MM.1S (cell line): ENCODE data around the gene VAV3.

ENCODE experiments used
- DNase-seq: peaks from one replicate; pipeline ENCODE4 v3.0.0-alpha.2; 2015
- H2AFZ ChIP-seq: fragments of 300-600 bp; sonication (generic); 2 replicates; pipeline ENCODE4 v1.6.0; 2016; ENCODE audit warnings: antibody characterized with exemption, low read length
- H3F3A ChIP-seq: fragments of 300-600 bp; sonication (generic); 2 replicates; pipeline ENCODE4 v1.6.1; 2016; ENCODE audit warnings: mild to moderate bottlenecking, antibody characterized with exemption, low read length, moderate library complexity, mixed read lengths; ENCODE audit not compliant: insufficient read depth
- H3K27ac ChIP-seq: fragments of 300-600 bp; sonication (generic); 2 replicates; pipeline ENCODE4 v1.5.1; 2016; ENCODE audit warnings: mild to moderate bottlenecking, low read length
- H3K27me3 ChIP-seq: fragments of 300-600 bp; sonication (generic); replicated peaks from 2 replicates; pipeline ENCODE4 v1.6.0; 2016; ENCODE audit warnings: low read length; ENCODE audit not compliant: insufficient read depth
- H3K36me3 ChIP-seq: fragments of 300-600 bp; sonication (generic); replicated peaks from 2 replicates; pipeline ENCODE4 v1.6.1; 2016; ENCODE audit warnings: mild to moderate bottlenecking, low read length, mixed read lengths; ENCODE audit not compliant: insufficient read depth
- H3K4me1 ChIP-seq: fragments of 300-600 bp; sonication (generic); 2 replicates; pipeline ENCODE4 v1.6.1; 2016; ENCODE audit warnings: low read length, mixed read lengths
- H3K4me2 ChIP-seq: fragments of 300-600 bp; sonication (generic); 2 replicates; pipeline ENCODE4 v1.6.0; 2016; ENCODE audit warnings: low read depth, low read length
- H3K4me3 ChIP-seq: fragments of 300-600 bp; sonication (generic); 2 replicates; pipeline ENCODE4 v1.5.1; 2016; ENCODE audit warnings: low read length, mixed read lengths
- H3K79me2 ChIP-seq: fragments of 300-600 bp; sonication (generic); 2 replicates; pipeline ENCODE4 v1.6.1; 2016; ENCODE audit warnings: mixed run types, low read length, mixed read lengths
- H3K9ac ChIP-seq: fragments of 300-600 bp; sonication (generic); 2 replicates; pipeline ENCODE4 v1.6.1; 2016; ENCODE audit warnings: low read length, mixed read lengths
- H3K9me2 ChIP-seq: fragments of 300-600 bp; sonication (generic); replicated peaks from 2 replicates; pipeline ENCODE4 v1.6.1; 2016; ENCODE audit warnings: mild to moderate bottlenecking, low read length, mixed read lengths; ENCODE audit not compliant: insufficient read depth
- H3K9me3 ChIP-seq: fragments of 300-600 bp; sonication (generic); replicated peaks from 2 replicates; pipeline ENCODE4 v1.6.1; 2016; ENCODE audit warnings: mild to moderate bottlenecking, low read length, mixed read lengths; ENCODE audit not compliant: insufficient read depth
- H4K20me1 ChIP-seq: fragments of 300-600 bp; sonication (generic); 2 replicates; pipeline ENCODE4 v1.6.1; 2016; ENCODE audit warnings: mild to moderate bottlenecking, low read length, moderate library complexity, mixed read lengths; ENCODE audit not compliant: insufficient read depth
- CTCF ChIP-seq: fragments of 300-600 bp; sonication (generic); IDR thresholded peaks from 2 replicates; pipeline ENCODE4 v1.5.1; 2016; ENCODE audit warnings: antibody characterized with exemption, low read length, mixed read lengths
- EZH2 ChIP-seq: fragments of 300-600 bp; sonication (generic); optimal IDR thresholded peaks from 2 replicates; pipeline ENCODE3; 2017; ENCODE audit warnings: low read depth, mild to moderate bottlenecking, antibody characterized with exemption, low read length, mixed read lengths
- EZH2phosphoT487 ChIP-seq: fragments of 300-600 bp; sonication (generic); IDR thresholded peaks from 2 replicates; pipeline ENCODE4 v1.6.1; 2018; ENCODE audit warnings: antibody characterized with exemption, low read length

Gene VAV3

GRCh38 chr1:107776900-107777663, 187.9 kb downstream of the VAV3 start:
- H3K9me3 ChIP-seq: no peaks in the 10 kb centered on the region
- no peaks in the 10 kb centered on the region for H4K20me1 ChIP-seq
- no peaks in the 10 kb centered on the region for H3F3A ChIP-seq
- peak overlapping the region; percentile 57; the same call in 1 of the 2 replicates for H3K27ac ChIP-seq
- H3K4me2 ChIP-seq: peak overlapping the region; percentile 45
- H3K79me2 ChIP-seq: no peaks in the 10 kb centered on the region
- H3K4me1 ChIP-seq: peaks cover 15% of the 10 kb centered on the region
- H3K36me3 ChIP-seq: no peaks in the 10 kb centered on the region
- peak; percentile 65 for DNase-seq
- peak overlapping the region; percentile 45; the same call in 1 of the 2 replicates for H2AFZ ChIP-seq
- no peaks in the 10 kb centered on the region for H3K27me3 ChIP-seq
- H3K4me3 ChIP-seq: no peak overlapping the region; the same call in 1 of the 2 replicates
- no peak overlapping the region for H3K9ac ChIP-seq
- no peaks in the 10 kb centered on the region for H3K9me2 ChIP-seq
- TF ChIP-seq CTCF (no peak), EZH2 (no peak), EZH2phosphoT487 (no peak)

GRCh38 chr1:107771377-107771776, 193.6 kb downstream of the VAV3 start:
- H3K27me3 ChIP-seq: no peaks in the 10 kb centered on the region
- H2AFZ ChIP-seq: no peak overlapping the region
- TF ChIP-seq CTCF (no peak), EZH2phosphoT487 (no peak), EZH2 (no peak)
- no peak overlapping the region for H3K9ac ChIP-seq
- no peaks in the 10 kb centered on the region for H3F3A ChIP-seq
- H4K20me1 ChIP-seq: no peaks in the 10 kb centered on the region
- DNase-seq: no peak
- no peak overlapping the region for H3K27ac ChIP-seq
- H3K4me2 ChIP-seq: no peak overlapping the region
- no peak overlapping the region for H3K4me3 ChIP-seq
- no peaks in the 10 kb centered on the region for H3K36me3 ChIP-seq
- H3K9me2 ChIP-seq: no peaks in the 10 kb centered on the region
- H3K79me2 ChIP-seq: no peaks in the 10 kb centered on the region
- peaks cover 1% of the 10 kb centered on the region for H3K4me1 ChIP-seq
- no peaks in the 10 kb centered on the region for H3K9me3 ChIP-seq

GRCh38 chr1:107767156-107767582, 197.8 kb downstream of the VAV3 start:
- Histone ChIP-seq H3K27ac (no peak overlapping the region), H3K4me1 (no peaks in the 10 kb centered on the region), H3K4me3 (no peak overlapping the region), H3K9me2 (no peaks in the 10 kb centered on the region), H3K4me2 (no peak overlapping the region), H4K20me1 (no peaks in the 10 kb centered on the region), H3K9me3 (no peaks in the 10 kb centered on the region), H3K27me3 (no peaks in the 10 kb centered on the region), H3F3A (no peaks in the 10 kb centered on the region), H3K9ac (no peak overlapping the region), H3K36me3 (no peaks in the 10 kb centered on the region), H2AFZ (no peak overlapping the region), H3K79me2 (no peaks in the 10 kb centered on the region)
- TF ChIP-seq CTCF (no peak), EZH2 (no peak), EZH2phosphoT487 (no peak)
- DNase-seq: no peak
